ENCODE results near the gene DAB1. TPM values are rescaled to one million over a fixed set of nuclear protein-coding genes. Genes with fewer than 3 reads are reported as not detected.

DAB1 gene
- total RNA-seq, 2 experiments from 2014 or later = 0.52 to 0.61 TPM

- no peak overlapping the region for H3K4me3 Mint-ChIP-seq
- no peak overlapping the region for H3K27ac Mint-ChIP-seq
- H3K4me3 ChIP-seq (ENCODE audit: low read length) = no peak overlapping the region
- no peaks in the 10 kb centered on the region for H3K36me3 ChIP-seq (ENCODE audit: insufficient read depth, low read length)
- intact Hi-C loops (cut with DNase I, micrococcal nuclease) = no loop called here
- no peaks in the 10 kb centered on the region for H3K4me1 ChIP-seq (ENCODE audit: insufficient read depth, low read length)
- no peak overlapping the region for H3K27ac ChIP-seq (ENCODE audit: low read depth in 1 of 2, low read length in 2 of 2)
- no peaks in the 10 kb centered on the region for H3K36me3 Mint-ChIP-seq (ENCODE audit: low read depth)
- H3K9me3 ChIP-seq (ENCODE audit: control insufficient read depth in 1 of 2, insufficient read depth in 1 of 2, low read length in 2 of 2) = no peaks in the 10 kb centered on the region
- H3K9me3 Mint-ChIP-seq = no peaks in the 10 kb centered on the region
- no peaks in the 10 kb centered on the region for H3K4me1 Mint-ChIP-seq (ENCODE audit: low read depth)
- no peaks in the 10 kb centered on the region for H3K27me3 ChIP-seq (ENCODE audit: control insufficient read depth in 1 of 2, insufficient read depth in 2 of 2, low read length in 2 of 2)
- ChIA-PET CTCF (no interaction called here), POLR2A (no interaction called here)
- no peak for DNase-seq
- peaks cover 4% of the 10 kb centered on the region for H3K27me3 Mint-ChIP-seq
- no peak for TF ChIP-seq CTCF (IDR thresholded peaks at IDR 0.05)
- ATAC-seq (ENCODE audit: poor library complexity) = no peak
Measured at GRCh38 chr1:57129865-57130264, 294.0 kb downstream of the DAB1 start.

- ATAC-seq (ENCODE audit: poor library complexity) (no peak), DNase-seq (no peak)
- no peaks in the 10 kb centered on the region for H3K4me1 Mint-ChIP-seq (ENCODE audit: low read depth)
- H3K4me3 ChIP-seq (ENCODE audit: low read length) = no peak overlapping the region
- ChIA-PET POLR2A (no interaction called here), CTCF (no interaction called here)
- no peak for TF ChIP-seq CTCF (IDR thresholded peaks at IDR 0.05)
- no peak overlapping the region for H3K27ac ChIP-seq (ENCODE audit: low read depth in 1 of 2, low read length in 2 of 2)
- peaks cover 4% of the 10 kb centered on the region for H3K27me3 Mint-ChIP-seq
- H3K9me3 Mint-ChIP-seq = no peaks in the 10 kb centered on the region
- intact Hi-C loops (cut with DNase I, micrococcal nuclease) = no loop called here
- no peak overlapping the region for H3K4me3 Mint-ChIP-seq
- no peaks in the 10 kb centered on the region for H3K36me3 Mint-ChIP-seq (ENCODE audit: low read depth)
- H3K27me3 ChIP-seq (ENCODE audit: control insufficient read depth in 1 of 2, insufficient read depth in 2 of 2, low read length in 2 of 2) = no peaks in the 10 kb centered on the region
- no peaks in the 10 kb centered on the region for H3K4me1 ChIP-seq (ENCODE audit: insufficient read depth, low read length)
- H3K9me3 ChIP-seq (ENCODE audit: control insufficient read depth in 1 of 2, insufficient read depth in 1 of 2, low read length in 2 of 2) = no peaks in the 10 kb centered on the region
- no peak overlapping the region for H3K27ac Mint-ChIP-seq
- H3K36me3 ChIP-seq (ENCODE audit: insufficient read depth, low read length) = no peaks in the 10 kb centered on the region
Measured at GRCh38 chr1:57127976-57128375, 295.9 kb downstream of the DAB1 start.

- no peaks in the 10 kb centered on the region for H3K36me3 Mint-ChIP-seq (ENCODE audit: low read depth)
- peaks cover 4% of the 10 kb centered on the region for H3K27me3 Mint-ChIP-seq
Measured at GRCh38 chr1:57124768-57125446, 299.0 kb downstream of the DAB1 start.

More at GRCh38 chr1:57124768-57125446, 299.0 kb downstream of the DAB1 start:
- Mint-ChIP-seq H3K4me1 (ENCODE audit: low read depth) (no peaks in the 10 kb centered on the region), H3K9me3 (no peaks in the 10 kb centered on the region), H3K4me3 (no peak overlapping the region), H3K27ac (no peak overlapping the region)
- CTCF ChIA-PET = no interaction called here
- ATAC-seq (ENCODE audit: poor library complexity) = no peak
- H3K9me3 ChIP-seq (ENCODE audit: control insufficient read depth in 1 of 2, insufficient read depth in 1 of 2, low read length in 2 of 2) = no peaks in the 10 kb centered on the region
- H3K27me3 ChIP-seq (ENCODE audit: control insufficient read depth in 1 of 2, insufficient read depth in 2 of 2, low read length in 2 of 2) = no peaks in the 10 kb centered on the region
- no peak overlapping the region for H3K27ac ChIP-seq (ENCODE audit: low read depth in 1 of 2, low read length in 2 of 2)
- H3K36me3 ChIP-seq (ENCODE audit: insufficient read depth, low read length) = no peaks in the 10 kb centered on the region
- H3K4me1 ChIP-seq (ENCODE audit: insufficient read depth, low read length) = no peaks in the 10 kb centered on the region
- no peak for DNase-seq
- no peak overlapping the region for H3K4me3 ChIP-seq (ENCODE audit: low read length)
- intact Hi-C loops (cut with DNase I, micrococcal nuclease) = no loop called here
- no peak for TF ChIP-seq CTCF (IDR thresholded peaks at IDR 0.05)
- POLR2A ChIA-PET = no interaction called here

Data from CD4-positive, alpha-beta T cell (primary cell).